Measurements from ENCODE around the gene BIN1.

BIN1 gene

GRCh38 chr2:127057371-127058245 is 49.3 kb downstream of the BIN1 start:
- DNase-seq, result no peak

GRCh38 chr2:127056631-127057370 is 50.2 kb downstream of the BIN1 start:
- DNase-seq, result no peak

GRCh38 chr2:127056086-127056485 is 50.9 kb downstream of the BIN1 start:
- DNase-seq, result no peak

- DNase-seq, result no peak
Measured at GRCh38 chr2:127055786-127056076, 51.2 kb downstream of the BIN1 start.

- no peak for DNase-seq
Measured at GRCh38 chr2:127054996-127055785, 51.8 kb downstream of the BIN1 start.

- no peak for DNase-seq
Measured at GRCh38 chr2:127054604-127054930, 52.4 kb downstream of the BIN1 start.

GRCh38 chr2:127053731-127054603 is 53.0 kb downstream of the BIN1 start:
- DNase-seq, result no peak

GRCh38 chr2:127052771-127053691 is 53.9 kb downstream of the BIN1 start:
- no peak for DNase-seq

GRCh38 chr2:127052057-127052770 is 54.7 kb downstream of the BIN1 start:
- DNase-seq, result no peak

- no peak for DNase-seq
Measured at GRCh38 chr2:127051116-127052056, 55.6 kb downstream of the BIN1 start.

GRCh38 chr2:127050803-127051115 is 56.2 kb downstream of the BIN1 start:
- DNase-seq, result no peak

GRCh38 chr2:127049927-127050802 is 56.8 kb downstream of the BIN1 start:
- peak; percentile 59 for DNase-seq

GRCh38 chr2:127048969-127049897 is 57.7 kb downstream of the BIN1 start:
- no peak for DNase-seq

GRCh38 chr2:127048618-127048935 is 58.4 kb downstream of the BIN1 start:
- no peak for DNase-seq

- DNase-seq, result no peak
Measured at GRCh38 chr2:127047716-127048617, 59.0 kb downstream of the BIN1 start.

- no peak for DNase-seq
Measured at GRCh38 chr2:127047054-127047453, 59.9 kb downstream of the BIN1 start.

- DNase-seq, result no peak
Measured at GRCh38 chr2:127046579-127046978, 60.4 kb downstream of the BIN1 start.

All from activated gamma-delta T cell treated with Interleukin-2 at 50 U/mL for 16 hours (primary cell).